GM12873 (cell line): ENCODE data around the gene SEPTIN10.

Source experiments
- CTCF ChIP-seq: IDR thresholded peaks from 2 replicates; pipeline ENCODE4 v1.5.1; 2012; ENCODE audit warnings: low read depth, mild to moderate bottlenecking, moderate library complexity, low read length, control low read depth; ENCODE audit not compliant: insufficient read depth; ENCODE audit errors: missing control alignments

SEPTIN10 gene

DNA sequence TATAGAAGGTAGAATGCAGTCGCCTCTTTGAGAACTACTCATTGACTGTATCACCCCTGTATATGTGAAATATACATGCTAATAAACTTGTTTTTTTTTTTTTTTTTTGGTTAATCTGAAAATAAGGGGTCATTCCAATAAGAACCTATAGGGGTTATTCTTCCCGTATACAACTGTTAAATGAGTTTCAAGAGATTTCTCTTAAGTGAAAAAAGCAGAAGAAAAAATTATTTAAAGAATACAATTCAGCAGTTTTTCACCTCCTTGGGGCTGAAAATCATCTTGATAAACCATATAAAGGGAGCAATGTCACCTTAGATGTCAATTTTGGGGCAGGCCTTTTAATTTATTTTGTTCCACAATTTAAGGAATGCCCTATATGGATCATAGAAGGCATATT lies 66.5 kb downstream of the SEPTIN10 start:
- no peak for TF ChIP-seq CTCF

DNA sequence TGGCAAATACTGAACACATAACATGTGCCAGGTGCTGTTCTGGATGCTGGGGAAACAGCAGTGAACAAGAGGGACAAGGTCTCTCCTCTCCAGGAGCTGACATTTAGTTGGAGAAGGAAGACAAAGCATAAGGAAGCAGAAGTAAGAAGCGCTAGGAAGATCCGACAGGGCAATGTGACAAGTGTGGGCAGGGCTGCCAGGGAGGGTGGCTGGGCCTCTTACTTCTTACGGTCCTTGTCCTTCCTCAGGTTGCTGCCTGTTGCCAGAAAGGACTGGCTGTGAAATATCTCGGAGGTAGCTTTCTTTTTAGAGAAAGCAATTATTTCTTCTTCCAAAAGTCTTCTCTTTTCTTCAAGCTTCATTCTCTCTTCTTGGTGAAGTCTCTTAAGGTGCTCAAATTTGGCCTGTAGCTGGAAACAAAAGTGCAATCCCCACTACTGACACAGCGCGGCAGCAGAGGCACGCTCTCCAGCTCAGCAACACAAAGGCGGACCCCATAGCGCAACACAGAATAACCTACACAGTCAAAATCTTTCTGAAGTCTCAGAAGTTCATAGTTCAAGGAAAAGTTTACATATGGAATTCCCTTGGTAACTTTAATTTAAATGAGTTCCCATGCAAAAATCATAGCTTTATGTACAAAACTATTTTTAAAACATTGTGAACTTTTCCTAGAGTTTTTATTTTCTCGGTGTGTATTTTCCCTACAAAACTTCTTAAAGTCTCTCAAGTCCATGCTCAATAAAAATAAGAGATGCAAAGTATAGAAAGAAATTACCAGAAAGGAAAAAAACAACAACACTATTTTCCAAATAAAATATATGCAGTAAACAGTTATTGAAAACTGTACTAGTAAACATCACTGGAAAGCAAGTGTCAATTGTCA lies 67.7 kb downstream of the SEPTIN10 start:
- peak; percentile 92 for TF ChIP-seq CTCF

DNA sequence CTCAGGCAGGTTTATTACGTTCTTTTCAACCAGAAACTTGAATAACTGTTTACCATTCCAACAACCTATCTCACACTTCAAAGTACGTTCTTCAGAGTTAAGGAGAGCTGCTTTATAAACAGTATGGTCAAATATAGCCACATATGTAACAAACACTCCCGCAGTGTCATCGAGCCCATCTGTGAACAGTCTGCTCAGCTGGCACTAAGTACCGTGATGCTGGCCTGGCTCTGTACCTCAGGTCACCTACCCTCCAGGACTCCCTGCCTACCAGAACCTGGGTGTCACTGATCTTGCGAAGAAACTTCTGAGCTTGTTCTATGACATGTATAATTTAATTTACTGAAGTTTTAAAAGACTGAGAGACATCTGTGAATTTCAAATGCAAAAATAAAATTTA lies 71.4 kb downstream of the SEPTIN10 start:
- no peak for TF ChIP-seq CTCF

GRCh38 chr2:109538546-109538945 lies 75.2 kb downstream of the SEPTIN10 start:
- no peak for TF ChIP-seq CTCF

- no peak for TF ChIP-seq CTCF
These were observed 76.1 kb downstream of the SEPTIN10 start for GRCh38 chr2:109537565-109538222.

- no peak for TF ChIP-seq CTCF
These were observed 78.4 kb downstream of the SEPTIN10 start for GRCh38 chr2:109535217-109535946.

- TF ChIP-seq CTCF, result no peak
These were observed 79.9 kb downstream of the SEPTIN10 start for GRCh38 chr2:109533823-109534222.
